HepG2 (cell line): ENCODE results near the gene PCP4L1. TPM values are rescaled to one million over a fixed set of nuclear protein-coding genes. Genes with fewer than 3 reads are reported as not detected.

Experiments
- DNMT1 ChIP-seq: sonication (generic); formaldehyde crosslinking; IDR thresholded peaks from 2 replicates; pipeline ENCODE4 v1.5.1; 2020; ENCODE audit warnings: mild to moderate bottlenecking, missing genetic modification reagents
- FOSL2 ChIP-seq: sonication (generic); formaldehyde crosslinking; IDR thresholded peaks from 2 replicates; pipeline ENCODE4 v1.4.0; 2020; ENCODE audit warnings: missing genetic modification reagents
- HNRNPLL ChIP-seq: fragments of 200-400 bp; formaldehyde crosslinking; IDR thresholded peaks from 2 replicates; pipeline ENCODE4 v1.6.1; 2017; ENCODE audit warnings: mild to moderate bottlenecking, low read depth, low read length; ENCODE audit not compliant: poor library complexity, severe bottlenecking
- HNRNPUL1 ChIP-seq: fragments of 200-400 bp; formaldehyde crosslinking; IDR thresholded peaks from 2 replicates; pipeline ENCODE4 v1.6.1; 2017; ENCODE audit warnings: low read depth, mild to moderate bottlenecking, low read length, moderate library complexity
- MAFF ChIP-seq: IDR thresholded peaks from 2 replicates; pipeline ENCODE4 v1.6.1; 2011; ENCODE audit warnings: low read depth, low read length, improper control_type of control experiment
- REPIN1 ChIP-seq: sonication (generic); formaldehyde crosslinking; IDR thresholded peaks from 2 replicates; pipeline ENCODE4 v1.8.0; 2022; ENCODE audit warnings: missing genetic modification reagents, low read depth, mild to moderate bottlenecking, borderline replicate concordance
- SIN3A ChIP-seq: IDR thresholded peaks from 2 replicates; pipeline ENCODE4 v1.6.1; 2011; ENCODE audit warnings: low read depth, mild to moderate bottlenecking, control low read depth, low read length, borderline replicate concordance
- SMARCC2 ChIP-seq: fragments of 450-650 bp; IDR thresholded peaks from 2 replicates; pipeline ENCODE4 v1.6.1; 2017; ENCODE audit warnings: antibody characterized with exemption, mild to moderate bottlenecking
- SRY ChIP-seq: sonication (generic); formaldehyde crosslinking; IDR thresholded peaks from 2 replicates; pipeline ENCODE4 v1.8.0; 2022; ENCODE audit warnings: mild to moderate bottlenecking, missing genetic modification reagents
- ZFP36 ChIP-seq: fragments of 150-350 bp; IDR thresholded peaks from 2 replicates; pipeline ENCODE4 v1.6.1; 2018; ENCODE audit warnings: borderline replicate concordance, low read length, low read depth; ENCODE audit not compliant: partially characterized antibody
- ZNF24 ChIP-seq: fragments of 450-650 bp; IDR thresholded peaks from 2 replicates; pipeline ENCODE4 v1.6.1; 2017; ENCODE audit warnings: antibody characterized with exemption, mild to moderate bottlenecking
- ZNF264 ChIP-seq: sonication (generic); formaldehyde crosslinking; IDR thresholded peaks from 2 replicates; pipeline ENCODE4 v1.4.0; 2020; ENCODE audit warnings: missing genetic modification reagents
- ZNF562 ChIP-seq: sonication (generic); formaldehyde crosslinking; IDR thresholded peaks from 2 replicates; pipeline ENCODE4 v1.8.0; 2022; ENCODE audit warnings: missing genetic modification reagents, borderline replicate concordance
- ZNF589 ChIP-seq: sonication (generic); formaldehyde crosslinking; conservative IDR thresholded peaks from 2 replicates; pipeline ENCODE4 v1.8.0; 2022; ENCODE audit warnings: mild to moderate bottlenecking, moderate library complexity, missing genetic modification reagents
- ZNF605 ChIP-seq: sonication (generic); formaldehyde crosslinking; IDR thresholded peaks from 2 replicates; pipeline ENCODE4 v1.8.0; 2022; ENCODE audit warnings: mild to moderate bottlenecking, missing genetic modification reagents
- ZNF780A ChIP-seq: sonication (generic); formaldehyde crosslinking; IDR thresholded peaks from 2 replicates; pipeline ENCODE4 v1.8.0; 2022; ENCODE audit warnings: mild to moderate bottlenecking, missing genetic modification reagents, moderate library complexity
- ZNF883 ChIP-seq: sonication (generic); formaldehyde crosslinking; IDR thresholded peaks from 2 replicates; pipeline ENCODE4 v1.5.1; 2020; ENCODE audit warnings: mild to moderate bottlenecking, missing genetic modification reagents; ENCODE audit errors: not compliant biosample characterization
- polyA plus RNA-seq, 8 experiments: library from polyadenylated mRNA; depleted of rRNA in 3 of 8; stranded (reverse) in 7 of 8; unstranded in 1 of 8; fragments of >200 nt; fragmentation: Illumina TruSeq in 4 of 8; extraction: Trizol in 4 of 8; gene quantifications; 2 replicates each; pipeline versions ENCODE4 v1.2.1 to v1.2.3, GENCODE V29; 2011 to 2016; ENCODE audit warnings: low read depth in 4 of 8, missing spikeins in 1 of 8, mixed read lengths in 1 of 8; ENCODE audit not compliant: insufficient read depth in 1 of 8
- total RNA-seq, 5 experiments: library from RNA; depleted of rRNA; stranded (reverse); fragments of >200 nt; fragmentation: Illumina TruSeq; extraction: Trizol; gene quantifications; 2 replicates each; pipeline ENCODE4 v1.2.3, GENCODE V29; 2016; ENCODE audit warnings: low read depth in 1 of 5
- TF ChIP-seq, protein P1 (sequence below): sonication (generic); formaldehyde crosslinking; IDR thresholded peaks from 2 replicates; pipeline ENCODE4 v1.4.0; 2020; ENCODE audit warnings: mild to moderate bottlenecking, missing genetic modification reagents, borderline replicate concordance
- TF ChIP-seq, protein P2 (sequence below): sonication (generic); formaldehyde crosslinking; conservative IDR thresholded peaks from 2 replicates; pipeline ENCODE4 v1.8.0; 2022; ENCODE audit warnings: mild to moderate bottlenecking, moderate library complexity, missing genetic modification reagents
- TF ChIP-seq, protein P3 (sequence below): sonication (generic); formaldehyde crosslinking; IDR thresholded peaks from 2 replicates; pipeline ENCODE4 v1.5.1; 2020; ENCODE audit warnings: missing genetic modification reagents, mild to moderate bottlenecking, borderline replicate concordance
- TF ChIP-seq, protein P4 (sequence below): sonication (generic); formaldehyde crosslinking; IDR thresholded peaks from 2 replicates; pipeline ENCODE4 v1.4.0; 2020; ENCODE audit warnings: missing genetic modification reagents

The PCP4L1 gene
- total and polyA plus RNA-seq, 2 of the 13 experiments (the other 11 are each of a cell fraction or from before 2014, with no cell fraction given): 0.28 TPM; not detected in 1

DNA sequence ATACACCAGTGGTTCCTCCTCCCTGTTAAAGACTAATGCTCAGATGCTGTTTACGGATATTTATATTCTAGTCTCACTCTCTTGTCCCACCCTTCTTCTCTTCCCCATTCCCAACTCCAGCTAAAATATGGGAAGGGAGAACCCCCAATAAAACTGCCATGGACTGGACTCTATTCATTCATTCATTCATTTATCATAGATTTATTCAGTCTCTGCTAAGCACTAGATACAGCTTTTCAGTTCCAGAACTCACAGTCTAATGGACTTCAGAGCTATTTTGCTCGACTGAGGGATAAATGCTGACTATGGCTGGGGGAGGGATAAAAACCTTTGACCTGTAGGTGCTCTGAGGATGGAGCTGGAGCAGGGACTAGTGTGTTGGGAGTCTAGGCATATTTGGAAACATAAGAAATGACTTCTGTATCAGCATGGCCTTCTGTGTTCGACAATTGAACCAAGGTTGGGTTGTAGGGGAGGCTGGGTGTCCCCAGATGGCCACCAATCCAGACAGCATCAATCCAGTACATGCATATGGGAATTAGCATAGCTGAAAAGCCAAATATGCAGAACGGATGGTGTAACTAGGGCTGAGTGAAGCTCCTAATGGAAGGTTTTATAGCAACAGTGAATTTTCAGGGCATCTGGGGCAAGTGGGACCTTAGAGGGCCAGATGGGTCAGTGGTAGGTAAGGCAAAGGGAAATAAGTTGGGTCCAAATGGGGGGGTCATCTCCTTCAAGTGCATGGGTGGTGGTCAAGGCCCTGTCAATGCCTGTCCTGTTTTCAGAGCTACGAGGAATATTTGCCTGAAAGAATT is 39.3 kb upstream of the PCP4L1 start (continued):
- TF ChIP-seq SIN3A: 0 out of 2 replicates have a peak, but pooled peaks have one; percentile 44
- TF ChIP-seq, protein P1, sequence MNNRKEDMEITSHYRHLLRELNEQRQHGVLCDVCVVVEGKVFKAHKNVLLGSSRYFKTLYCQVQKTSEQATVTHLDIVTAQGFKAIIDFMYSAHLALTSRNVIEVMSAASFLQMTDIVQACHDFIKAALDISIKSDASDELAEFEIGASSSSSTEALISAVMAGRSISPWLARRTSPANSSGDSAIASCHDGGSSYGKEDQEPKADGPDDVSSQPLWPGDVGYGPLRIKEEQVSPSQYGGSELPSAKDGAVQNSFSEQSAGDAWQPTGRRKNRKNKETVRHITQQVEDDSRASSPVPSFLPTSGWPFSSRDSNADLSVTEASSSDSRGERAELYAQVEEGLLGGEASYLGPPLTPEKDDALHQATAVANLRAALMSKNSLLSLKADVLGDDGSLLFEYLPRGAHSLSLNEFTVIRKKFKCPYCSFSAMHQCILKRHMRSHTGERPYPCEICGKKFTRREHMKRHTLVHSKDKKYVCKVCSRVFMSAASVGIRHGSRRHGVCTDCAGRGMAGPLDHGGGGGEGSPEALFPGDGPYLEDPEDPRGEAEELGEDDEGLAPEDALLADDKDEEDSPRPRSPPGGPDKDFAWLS (CRISPR knock-in tag): 0 out of 2 replicates have a peak, but pooled peaks have one; percentile 36
- TF ChIP-seq SMARCC2: no peak
- TF ChIP-seq ZNF24: peak; percentile 72; the same call in 1 of the 2 replicates
- no peak for TF ChIP-seq HNRNPLL
- TF ChIP-seq HNRNPUL1: no peak
- 0 out of 2 replicates have a peak, but pooled peaks have one; percentile 69 for TF ChIP-seq ZNF562 (CRISPR knock-in tag)
- peak; percentile 46 for TF ChIP-seq MAFF
- TF ChIP-seq SRY: 0 out of 2 replicates have a peak, but pooled peaks have one; percentile 13
- TF ChIP-seq ZNF605 (CRISPR knock-in tag): peak; percentile 41; the same call in 1 of the 2 replicates
- TF ChIP-seq, protein P2, sequence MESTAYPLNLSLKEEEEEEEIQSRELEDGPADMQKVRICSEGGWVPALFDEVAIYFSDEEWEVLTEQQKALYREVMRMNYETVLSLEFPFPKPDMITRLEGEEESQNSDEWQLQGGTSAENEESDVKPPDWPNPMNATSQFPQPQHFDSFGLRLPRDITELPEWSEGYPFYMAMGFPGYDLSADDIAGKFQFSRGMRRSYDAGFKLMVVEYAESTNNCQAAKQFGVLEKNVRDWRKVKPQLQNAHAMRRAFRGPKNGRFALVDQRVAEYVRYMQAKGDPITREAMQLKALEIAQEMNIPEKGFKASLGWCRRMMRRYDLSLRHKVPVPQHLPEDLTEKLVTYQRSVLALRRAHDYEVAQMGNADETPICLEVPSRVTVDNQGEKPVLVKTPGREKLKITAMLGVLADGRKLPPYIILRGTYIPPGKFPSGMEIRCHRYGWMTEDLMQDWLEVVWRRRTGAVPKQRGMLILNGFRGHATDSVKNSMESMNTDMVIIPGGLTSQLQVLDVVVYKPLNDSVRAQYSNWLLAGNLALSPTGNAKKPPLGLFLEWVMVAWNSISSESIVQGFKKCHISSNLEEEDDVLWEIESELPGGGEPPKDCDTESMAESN (CRISPR knock-in tag): peak; percentile 39; the same call in 1 of the 2 replicates
- TF ChIP-seq ZNF264 (CRISPR knock-in tag): 0 out of 2 replicates have a peak, but pooled peaks have one; percentile 42
- TF ChIP-seq, protein P3, sequence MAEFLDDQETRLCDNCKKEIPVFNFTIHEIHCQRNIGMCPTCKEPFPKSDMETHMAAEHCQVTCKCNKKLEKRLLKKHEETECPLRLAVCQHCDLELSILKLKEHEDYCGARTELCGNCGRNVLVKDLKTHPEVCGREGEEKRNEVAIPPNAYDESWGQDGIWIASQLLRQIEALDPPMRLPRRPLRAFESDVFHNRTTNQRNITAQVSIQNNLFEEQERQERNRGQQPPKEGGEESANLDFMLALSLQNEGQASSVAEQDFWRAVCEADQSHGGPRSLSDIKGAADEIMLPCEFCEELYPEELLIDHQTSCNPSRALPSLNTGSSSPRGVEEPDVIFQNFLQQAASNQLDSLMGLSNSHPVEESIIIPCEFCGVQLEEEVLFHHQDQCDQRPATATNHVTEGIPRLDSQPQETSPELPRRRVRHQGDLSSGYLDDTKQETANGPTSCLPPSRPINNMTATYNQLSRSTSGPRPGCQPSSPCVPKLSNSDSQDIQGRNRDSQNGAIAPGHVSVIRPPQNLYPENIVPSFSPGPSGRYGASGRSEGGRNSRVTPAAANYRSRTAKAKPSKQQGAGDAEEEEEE: 0 out of 2 replicates have a peak, but pooled peaks have one; percentile 12
- TF ChIP-seq DNMT1: no peak
- TF ChIP-seq, protein P4, sequence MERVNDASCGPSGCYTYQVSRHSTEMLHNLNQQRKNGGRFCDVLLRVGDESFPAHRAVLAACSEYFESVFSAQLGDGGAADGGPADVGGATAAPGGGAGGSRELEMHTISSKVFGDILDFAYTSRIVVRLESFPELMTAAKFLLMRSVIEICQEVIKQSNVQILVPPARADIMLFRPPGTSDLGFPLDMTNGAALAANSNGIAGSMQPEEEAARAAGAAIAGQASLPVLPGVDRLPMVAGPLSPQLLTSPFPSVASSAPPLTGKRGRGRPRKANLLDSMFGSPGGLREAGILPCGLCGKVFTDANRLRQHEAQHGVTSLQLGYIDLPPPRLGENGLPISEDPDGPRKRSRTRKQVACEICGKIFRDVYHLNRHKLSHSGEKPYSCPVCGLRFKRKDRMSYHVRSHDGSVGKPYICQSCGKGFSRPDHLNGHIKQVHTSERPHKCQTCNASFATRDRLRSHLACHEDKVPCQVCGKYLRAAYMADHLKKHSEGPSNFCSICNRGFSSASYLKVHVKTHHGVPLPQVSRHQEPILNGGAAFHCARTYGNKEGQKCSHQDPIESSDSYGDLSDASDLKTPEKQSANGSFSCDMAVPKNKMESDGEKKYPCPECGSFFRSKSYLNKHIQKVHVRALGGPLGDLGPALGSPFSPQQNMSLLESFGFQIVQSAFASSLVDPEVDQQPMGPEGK (CRISPR knock-in tag): peak; percentile 2
- 0 out of 2 replicates have a peak, but pooled peaks have one; percentile 8 for TF ChIP-seq REPIN1 (CRISPR knock-in tag)
- no peak for TF ChIP-seq FOSL2 (CRISPR knock-in tag)
- TF ChIP-seq ZNF589: 0 out of 2 replicates have a peak, but pooled peaks have one; percentile 63
- peak; percentile 75; the same call in 1 of the 2 replicates for TF ChIP-seq ZNF780A (CRISPR knock-in tag)
- peak; percentile 58 for TF ChIP-seq ZNF883 (CRISPR knock-in tag)
- no peak for TF ChIP-seq ZFP36
